DOHH2 (cell line): ENCODE measurements around the gene NLGN2.

Experiments
- EZH2phosphoT487 ChIP-seq: fragments of 200-600 bp; sonication (generic); IDR thresholded peaks from 2 replicates; pipeline ENCODE4 v1.6.1; 2017; ENCODE audit warnings: borderline replicate concordance, mild to moderate bottlenecking, antibody characterized with exemption, low read length, moderate library complexity, mixed read lengths
- TF ChIP-seq, protein P1 (sequence below): fragments of 200-600 bp; sonication (generic); IDR thresholded peaks from one replicate; pipeline ENCODE4 v1.5.1; 2014; ENCODE audit warnings: antibody characterized with exemption, mild to moderate bottlenecking, low read depth, low read length; ENCODE audit not compliant: poor library complexity, severe bottlenecking

DNA sequence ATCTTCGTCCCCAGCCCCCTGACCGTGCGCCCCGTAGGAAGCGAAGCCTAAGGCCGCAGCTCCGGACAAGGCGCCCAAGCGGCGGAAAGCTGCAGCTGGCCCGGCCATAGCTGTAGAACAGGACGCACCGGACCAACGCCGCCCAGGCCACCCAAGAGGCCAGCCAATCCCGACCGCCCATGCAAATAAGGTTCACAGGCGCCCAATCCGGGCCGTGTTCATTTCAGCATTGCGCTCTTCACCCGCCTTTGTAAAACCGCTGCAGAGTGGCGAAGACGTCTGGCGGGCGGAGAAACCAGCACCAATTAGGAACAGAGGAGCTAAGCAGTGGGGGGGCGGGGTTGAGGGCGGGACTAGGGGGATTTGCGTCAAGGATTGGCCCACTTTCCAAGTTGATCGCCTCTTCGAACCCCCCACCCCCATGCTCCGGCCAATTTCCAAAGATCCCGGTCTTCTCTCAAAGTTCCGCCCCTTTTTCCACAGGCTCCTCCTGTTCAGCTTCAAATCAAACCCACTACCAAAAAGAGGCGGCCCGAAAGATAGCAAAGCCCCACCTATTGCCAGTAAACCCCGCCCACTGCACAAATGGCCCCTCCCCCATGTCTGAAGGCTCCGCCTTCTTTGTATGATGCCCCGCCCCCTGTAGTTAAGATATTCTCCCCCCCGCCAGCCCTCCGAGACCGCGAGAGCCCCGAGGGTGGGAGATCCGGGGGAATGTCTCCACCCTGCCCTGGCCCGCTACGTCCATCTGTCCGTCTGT lies 3.5 kb upstream of the NLGN2 start, which contains the start of gene TMEM256:
- TF ChIP-seq, protein P1, sequence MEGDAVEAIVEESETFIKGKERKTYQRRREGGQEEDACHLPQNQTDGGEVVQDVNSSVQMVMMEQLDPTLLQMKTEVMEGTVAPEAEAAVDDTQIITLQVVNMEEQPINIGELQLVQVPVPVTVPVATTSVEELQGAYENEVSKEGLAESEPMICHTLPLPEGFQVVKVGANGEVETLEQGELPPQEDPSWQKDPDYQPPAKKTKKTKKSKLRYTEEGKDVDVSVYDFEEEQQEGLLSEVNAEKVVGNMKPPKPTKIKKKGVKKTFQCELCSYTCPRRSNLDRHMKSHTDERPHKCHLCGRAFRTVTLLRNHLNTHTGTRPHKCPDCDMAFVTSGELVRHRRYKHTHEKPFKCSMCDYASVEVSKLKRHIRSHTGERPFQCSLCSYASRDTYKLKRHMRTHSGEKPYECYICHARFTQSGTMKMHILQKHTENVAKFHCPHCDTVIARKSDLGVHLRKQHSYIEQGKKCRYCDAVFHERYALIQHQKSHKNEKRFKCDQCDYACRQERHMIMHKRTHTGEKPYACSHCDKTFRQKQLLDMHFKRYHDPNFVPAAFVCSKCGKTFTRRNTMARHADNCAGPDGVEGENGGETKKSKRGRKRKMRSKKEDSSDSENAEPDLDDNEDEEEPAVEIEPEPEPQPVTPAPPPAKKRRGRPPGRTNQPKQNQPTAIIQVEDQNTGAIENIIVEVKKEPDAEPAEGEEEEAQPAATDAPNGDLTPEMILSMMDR: no peak
- TF ChIP-seq EZH2phosphoT487: no peak
